ENCODE data around the gene CTSZ.
A peak's percentile ranks its signal among the peaks of the same experiment; 100 is the strongest.

DNA sequence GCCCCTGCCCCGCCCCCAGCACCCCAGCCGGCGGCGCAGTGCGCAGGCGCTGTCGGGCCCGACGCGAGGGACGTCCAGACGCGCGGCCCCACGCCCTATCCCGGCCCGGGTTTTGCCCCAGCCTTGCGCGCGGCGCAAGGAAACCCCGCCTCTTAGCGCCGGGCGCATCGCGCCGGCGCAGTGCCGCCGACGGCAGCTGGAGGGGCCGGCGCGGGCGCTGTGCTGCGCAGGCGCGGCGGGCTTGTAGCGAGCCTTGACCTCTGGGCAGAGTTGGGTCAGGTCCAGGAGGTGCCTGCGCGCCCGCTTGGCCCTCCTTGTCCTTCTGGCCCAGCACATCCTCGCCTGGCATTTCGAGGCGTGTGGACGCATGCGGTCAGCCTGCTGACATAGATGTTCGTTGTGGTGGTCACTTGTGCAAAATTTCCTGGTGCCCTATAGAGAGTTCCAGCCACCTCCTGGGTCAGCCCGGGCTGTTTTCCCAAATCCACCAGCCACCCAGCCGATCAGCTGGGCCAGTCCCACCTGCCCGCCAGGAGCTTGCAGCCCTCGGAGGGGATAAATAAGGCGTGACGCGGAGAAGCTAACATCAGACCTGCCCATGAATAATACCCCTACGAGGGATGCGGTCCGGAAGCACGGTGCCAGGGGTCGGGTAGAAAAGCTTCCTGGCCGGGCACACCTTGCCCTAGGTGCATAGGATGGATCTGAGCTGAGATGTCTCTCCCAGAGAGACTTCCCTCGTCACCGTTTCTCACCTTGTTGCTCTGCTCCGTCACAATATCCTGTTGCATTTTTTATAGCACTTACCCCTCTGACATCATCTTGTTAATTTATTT lies 36.0 kb upstream of the CTSZ start:
- TF ChIP-seq, protein P1, sequence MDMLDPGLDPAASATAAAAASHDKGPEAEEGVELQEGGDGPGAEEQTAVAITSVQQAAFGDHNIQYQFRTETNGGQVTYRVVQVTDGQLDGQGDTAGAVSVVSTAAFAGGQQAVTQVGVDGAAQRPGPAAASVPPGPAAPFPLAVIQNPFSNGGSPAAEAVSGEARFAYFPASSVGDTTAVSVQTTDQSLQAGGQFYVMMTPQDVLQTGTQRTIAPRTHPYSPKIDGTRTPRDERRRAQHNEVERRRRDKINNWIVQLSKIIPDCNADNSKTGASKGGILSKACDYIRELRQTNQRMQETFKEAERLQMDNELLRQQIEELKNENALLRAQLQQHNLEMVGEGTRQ (IDR thresholded peaks at IDR 0.05; ENCODE audit: low read length) = no peak
- no peak for TF ChIP-seq POLR2A (IDR thresholded peaks at IDR 0.05; ENCODE audit: control extremely low read depth in 1 of 2, low read depth in 2 of 2, low read length in 2 of 2)
- no peak for TF ChIP-seq JUND (IDR thresholded peaks at IDR 0.05; ENCODE audit: low read length)
- TF ChIP-seq HDAC2 (IDR thresholded peaks at IDR 0.05; ENCODE audit: borderline replicate concordance in 1 of 2, low read depth in 2 of 2, low read length in 2 of 2) = no peak
- TF ChIP-seq NRF1 (IDR thresholded peaks at IDR 0.05; ENCODE audit: low read depth, low read length) = peak; percentile 76
- TF ChIP-seq TAF1 (IDR thresholded peaks at IDR 0.05; ENCODE audit: low read depth, low read length) = no peak
- TF ChIP-seq, protein P2, sequence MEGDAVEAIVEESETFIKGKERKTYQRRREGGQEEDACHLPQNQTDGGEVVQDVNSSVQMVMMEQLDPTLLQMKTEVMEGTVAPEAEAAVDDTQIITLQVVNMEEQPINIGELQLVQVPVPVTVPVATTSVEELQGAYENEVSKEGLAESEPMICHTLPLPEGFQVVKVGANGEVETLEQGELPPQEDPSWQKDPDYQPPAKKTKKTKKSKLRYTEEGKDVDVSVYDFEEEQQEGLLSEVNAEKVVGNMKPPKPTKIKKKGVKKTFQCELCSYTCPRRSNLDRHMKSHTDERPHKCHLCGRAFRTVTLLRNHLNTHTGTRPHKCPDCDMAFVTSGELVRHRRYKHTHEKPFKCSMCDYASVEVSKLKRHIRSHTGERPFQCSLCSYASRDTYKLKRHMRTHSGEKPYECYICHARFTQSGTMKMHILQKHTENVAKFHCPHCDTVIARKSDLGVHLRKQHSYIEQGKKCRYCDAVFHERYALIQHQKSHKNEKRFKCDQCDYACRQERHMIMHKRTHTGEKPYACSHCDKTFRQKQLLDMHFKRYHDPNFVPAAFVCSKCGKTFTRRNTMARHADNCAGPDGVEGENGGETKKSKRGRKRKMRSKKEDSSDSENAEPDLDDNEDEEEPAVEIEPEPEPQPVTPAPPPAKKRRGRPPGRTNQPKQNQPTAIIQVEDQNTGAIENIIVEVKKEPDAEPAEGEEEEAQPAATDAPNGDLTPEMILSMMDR (IDR thresholded peaks at IDR 0.05; ENCODE audit: control extremely low read depth in 1 of 3, insufficient read depth in 1 of 3, low read depth in 1 of 3, low read length in 3 of 3) = no peak
- TF ChIP-seq POLR2AphosphoS5 (IDR thresholded peaks at IDR 0.05; ENCODE audit: low read depth, low read length) = no peak
- TF ChIP-seq CEBPB (IDR thresholded peaks at IDR 0.05; ENCODE audit: low read depth, low read length) = no peak
- TF ChIP-seq SP4 (IDR thresholded peaks at IDR 0.05; ENCODE audit: low read length) = no peak
- TF ChIP-seq EZH2 (IDR thresholded peaks at IDR 0.05; ENCODE audit: low read depth, low read length, severe bottlenecking) = no peak
- TF ChIP-seq RBBP5 (IDR thresholded peaks at IDR 0.05; ENCODE audit: borderline replicate concordance, low read depth, low read length) = no peak
- TF ChIP-seq, protein P3, sequence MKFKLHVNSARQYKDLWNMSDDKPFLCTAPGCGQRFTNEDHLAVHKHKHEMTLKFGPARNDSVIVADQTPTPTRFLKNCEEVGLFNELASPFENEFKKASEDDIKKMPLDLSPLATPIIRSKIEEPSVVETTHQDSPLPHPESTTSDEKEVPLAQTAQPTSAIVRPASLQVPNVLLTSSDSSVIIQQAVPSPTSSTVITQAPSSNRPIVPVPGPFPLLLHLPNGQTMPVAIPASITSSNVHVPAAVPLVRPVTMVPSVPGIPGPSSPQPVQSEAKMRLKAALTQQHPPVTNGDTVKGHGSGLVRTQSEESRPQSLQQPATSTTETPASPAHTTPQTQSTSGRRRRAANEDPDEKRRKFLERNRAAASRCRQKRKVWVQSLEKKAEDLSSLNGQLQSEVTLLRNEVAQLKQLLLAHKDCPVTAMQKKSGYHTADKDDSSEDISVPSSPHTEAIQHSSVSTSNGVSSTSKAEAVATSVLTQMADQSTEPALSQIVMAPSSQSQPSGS (IDR thresholded peaks at IDR 0.05; ENCODE audit: low read length) = no peak
- TF ChIP-seq SRF (IDR thresholded peaks at IDR 0.05; ENCODE audit: low read depth, low read length) = no peak

Data from H1 (cell line).